OCI-LY7 (cell line): ENCODE measurements around the gene NAT10.

ENCODE experiments used
- CTCF ChIP-seq: fragments of 200-600 bp; sonication (generic); conservative IDR thresholded peaks from 2 replicates; pipeline ENCODE4 v1.5.1; 2014; ENCODE audit warnings: mild to moderate bottlenecking, antibody characterized with exemption, low read length, moderate library complexity, mixed read lengths
- EZH2phosphoT487 ChIP-seq: fragments of 200-600 bp; sonication (generic); IDR thresholded peaks from 2 replicates; pipeline ENCODE4 v1.6.1; 2018; ENCODE audit warnings: low read depth, borderline replicate concordance, mild to moderate bottlenecking, mixed run types, antibody characterized with exemption, low read length, moderate library complexity, mixed read lengths

GRCh38 chr11:34179026-34179675 is 73.7 kb downstream of the NAT10 start:
- TF ChIP-seq CTCF (no peak), EZH2phosphoT487 (no peak)
